GM12874 (cell line): Measurements from ENCODE around the gene OR6P1.

Source experiments
- TF ChIP-seq, protein P1 (sequence below): IDR thresholded peaks from 2 replicates; pipeline ENCODE4 v1.5.1; 2011; ENCODE audit warnings: low read depth, mild to moderate bottlenecking, control low read depth, low read length, moderate library complexity; ENCODE audit not compliant: insufficient read depth

OR6P1 gene

GRCh38 chr1:158554352-158554751 lies 16.0 kb downstream of the OR6P1 start, which contains the start of gene OR6Y1:
OR6Y1 (minus strand) TSS chr1:158554405; CDS start chr1:158548105, 6,300 bp downstream.
- TF ChIP-seq, protein P1, sequence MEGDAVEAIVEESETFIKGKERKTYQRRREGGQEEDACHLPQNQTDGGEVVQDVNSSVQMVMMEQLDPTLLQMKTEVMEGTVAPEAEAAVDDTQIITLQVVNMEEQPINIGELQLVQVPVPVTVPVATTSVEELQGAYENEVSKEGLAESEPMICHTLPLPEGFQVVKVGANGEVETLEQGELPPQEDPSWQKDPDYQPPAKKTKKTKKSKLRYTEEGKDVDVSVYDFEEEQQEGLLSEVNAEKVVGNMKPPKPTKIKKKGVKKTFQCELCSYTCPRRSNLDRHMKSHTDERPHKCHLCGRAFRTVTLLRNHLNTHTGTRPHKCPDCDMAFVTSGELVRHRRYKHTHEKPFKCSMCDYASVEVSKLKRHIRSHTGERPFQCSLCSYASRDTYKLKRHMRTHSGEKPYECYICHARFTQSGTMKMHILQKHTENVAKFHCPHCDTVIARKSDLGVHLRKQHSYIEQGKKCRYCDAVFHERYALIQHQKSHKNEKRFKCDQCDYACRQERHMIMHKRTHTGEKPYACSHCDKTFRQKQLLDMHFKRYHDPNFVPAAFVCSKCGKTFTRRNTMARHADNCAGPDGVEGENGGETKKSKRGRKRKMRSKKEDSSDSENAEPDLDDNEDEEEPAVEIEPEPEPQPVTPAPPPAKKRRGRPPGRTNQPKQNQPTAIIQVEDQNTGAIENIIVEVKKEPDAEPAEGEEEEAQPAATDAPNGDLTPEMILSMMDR, result no peak

DNA sequence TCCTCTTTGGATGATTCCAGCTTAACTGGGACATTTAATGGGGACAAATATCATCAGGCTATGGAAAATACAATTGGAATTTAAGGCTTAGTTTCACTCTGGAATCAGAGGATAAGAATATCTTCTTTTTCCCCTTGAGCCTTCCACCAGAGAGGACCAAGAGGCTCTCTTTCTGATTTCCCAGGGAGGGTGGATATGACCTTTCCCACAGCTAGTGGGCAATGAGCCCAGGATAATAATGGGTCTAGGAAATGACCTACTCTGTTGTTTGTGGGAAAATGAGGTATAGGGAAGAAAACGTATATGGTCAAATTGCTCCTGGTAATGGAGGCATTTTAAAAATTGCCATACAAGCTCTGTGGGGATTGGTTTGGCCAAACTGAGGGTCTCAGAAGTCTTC lies 18.1 kb downstream of the OR6P1 start:
- TF ChIP-seq, protein P1, result no peak

DNA sequence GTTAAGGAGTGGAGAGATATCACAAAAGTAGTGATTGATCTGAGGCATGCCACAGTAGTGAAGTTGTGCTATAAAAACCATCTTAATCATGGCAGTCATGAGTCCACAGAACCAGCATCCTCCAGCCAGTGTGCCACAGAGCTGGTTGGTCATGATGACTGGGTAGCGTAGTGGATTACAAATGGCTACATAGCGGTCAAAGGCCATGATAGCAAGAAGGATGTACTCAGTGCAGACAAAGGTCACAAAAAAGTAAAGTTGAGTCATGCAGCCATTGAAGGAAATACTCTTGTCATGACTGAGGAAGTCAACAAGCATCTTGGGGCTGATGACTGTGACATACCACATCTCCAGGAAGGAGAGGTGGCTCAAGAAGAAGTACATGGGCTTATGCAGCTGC lies 22.8 kb downstream of the OR6P1 start:
- TF ChIP-seq, protein P1, result no peak

DNA sequence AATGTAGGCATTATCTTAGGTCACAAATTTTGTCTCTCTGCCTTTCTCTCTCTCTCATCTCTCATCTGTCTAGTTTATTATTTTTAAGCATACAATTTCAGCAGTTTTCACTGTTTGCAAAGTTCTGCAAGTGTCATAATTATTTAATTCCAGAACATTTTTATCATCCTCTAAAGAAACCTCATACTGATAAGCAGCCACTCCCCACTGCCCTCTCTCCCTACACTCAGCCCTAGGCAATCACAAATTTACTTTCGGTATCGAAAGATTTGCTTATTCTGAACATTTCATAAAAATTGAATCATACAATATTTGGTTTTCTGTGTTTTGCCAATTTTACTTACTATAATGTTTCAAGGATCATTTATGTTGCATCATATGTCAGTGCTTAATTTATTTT lies 32.8 kb downstream of the OR6P1 start:
- TF ChIP-seq, protein P1, result no peak

DNA sequence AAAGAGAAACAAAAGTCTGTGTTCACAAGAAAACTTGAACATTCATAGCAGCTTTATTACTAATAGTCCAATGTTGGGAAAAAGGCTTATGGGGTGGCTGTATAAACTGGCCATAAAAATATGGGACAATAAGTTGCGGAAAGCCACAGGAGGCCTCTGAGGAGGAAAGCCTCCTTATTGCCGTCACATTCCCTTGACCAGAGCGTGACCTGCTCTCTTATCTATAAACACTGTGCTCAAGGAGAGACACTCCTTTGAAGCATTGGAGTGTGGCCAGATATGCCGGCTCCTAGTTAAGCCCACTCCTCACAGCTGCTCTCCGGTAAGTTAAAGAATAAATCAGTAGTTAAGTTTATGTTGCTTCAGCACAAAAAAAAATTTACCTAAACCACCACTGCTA lies 35.9 kb downstream of the OR6P1 start:
- TF ChIP-seq, protein P1, result no peak

- TF ChIP-seq, protein P1, result peak; percentile 59
Measured at GRCh38 chr1:158527190-158527815, 43.1 kb downstream of the OR6P1 start.

DNA sequence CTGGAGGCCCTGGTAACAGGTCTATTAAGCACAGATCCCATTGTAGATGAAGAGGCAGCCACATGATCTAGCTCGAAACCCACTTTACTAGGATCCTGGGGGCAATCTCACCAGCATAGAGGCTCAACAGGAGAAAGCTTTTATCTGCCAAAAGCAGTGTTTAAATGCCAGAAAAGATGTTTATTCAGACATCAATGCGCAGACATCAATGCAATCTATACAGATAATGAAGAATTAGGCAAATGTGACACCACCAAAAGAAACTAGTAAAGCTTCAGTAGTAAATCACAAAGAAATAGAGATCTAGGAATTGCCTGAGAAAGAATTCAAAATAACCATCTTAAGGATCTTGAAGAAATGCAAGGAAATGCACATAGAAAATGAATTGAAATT lies 48.7 kb downstream of the OR6P1 start:
- TF ChIP-seq, protein P1, result no peak
